ENCODE data around the gene NPR1. TPM values are rescaled to one million over a fixed set of nuclear protein-coding genes. Genes with fewer than 3 reads are reported as not detected.

NPR1 gene
- 4.7 TPM for polyA plus RNA-seq
- long read RNA-seq, donor 1 = 0 reads
- long read RNA-seq, donor 2 = 0 reads
- long read RNA-seq, donor 3 = 0 reads
- long read RNA-seq, donor 4 = 0 reads
- long read RNA-seq, donor 5 = 0 reads
- long read RNA-seq, donor 6 = 0 reads
- long read RNA-seq, donor 7 = 0 reads
- long read RNA-seq, donor 8, full-length matches to known transcripts = 1 of 1 reads
- long read RNA-seq, donor 8, partial matches to known transcripts = 0 of 1 reads
- long read RNA-seq, donor 8, other reads (novel, unspliced or antisense) = 0 of 1 reads
- long read RNA-seq, donor 9 = 0 reads
- long read RNA-seq, donor 10, full-length matches to known transcripts = 2 of 2 reads
- long read RNA-seq, donor 10, partial matches to known transcripts = 0 of 2 reads
- long read RNA-seq, donor 10, other reads (novel, unspliced or antisense) = 0 of 2 reads
- long read RNA-seq, donor 11 = 0 reads

- Histone ChIP-seq H3K9me3 (ENCODE audit: control insufficient read depth, low read depth, low read length) (peaks cover 5% of the 10 kb centered on the region), H3K4me3 (ENCODE audit: low read length) (peak within 1 kb of the TSS; percentile 26), H3K27me3 (ENCODE audit: control insufficient read depth, insufficient read depth, low read length) (peaks cover 49% of the 10 kb centered on the region), H3K4me1 (ENCODE audit: control insufficient read depth, insufficient read depth, low read length) (peaks cover 12% of the 10 kb centered on the region), H3K36me3 (ENCODE audit: control insufficient read depth, insufficient read depth, low read length) (no peaks in the 10 kb centered on the region), H3K27ac (ENCODE audit: low read length) (no peak within 1 kb of the TSS)
- peak in 1 of 2 donors; percentile 40 for DNase-seq
- 0% methylated on average over 6 of the region's 78 CpGs for WGBS (ENCODE audit: insufficient coverage, low lambda C conversion rate)
Observed at GRCh38 chr1:153678519-153679336, at the start of gene NPR1. TSS of gene NPR1 (plus strand) at chr1:153678688. CDS start at chr1:153679109, 421 bp downstream.

DNA sequence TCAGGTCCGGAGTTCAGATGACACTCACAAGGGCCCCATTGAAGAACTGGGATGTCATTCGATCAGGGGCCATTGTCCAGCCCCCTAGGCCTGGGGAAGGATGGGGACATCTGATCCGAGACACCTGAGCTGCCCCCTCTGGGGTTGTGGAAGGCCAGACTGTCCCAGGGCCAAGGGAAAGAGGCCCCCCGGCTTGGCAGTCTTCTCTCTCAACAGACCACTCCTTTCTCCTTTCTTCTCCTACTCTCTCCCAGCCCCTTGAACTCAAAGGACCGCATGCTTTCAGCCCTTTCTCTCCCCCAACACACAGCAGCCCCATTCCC, 49.2 kb upstream of the NPR1 start:
- Histone ChIP-seq H3K36me3 (ENCODE audit: control insufficient read depth, insufficient read depth, low read length) (peaks cover 6% of the 10 kb centered on the region), H3K4me3 (ENCODE audit: low read length) (no peak overlapping the region), H3K9me3 (ENCODE audit: control insufficient read depth, low read depth, low read length) (no peaks in the 10 kb centered on the region), H3K27me3 (ENCODE audit: control insufficient read depth, insufficient read depth, low read length) (no peaks in the 10 kb centered on the region), H3K27ac (ENCODE audit: low read length) (no peak overlapping the region), H3K4me1 (ENCODE audit: control insufficient read depth, insufficient read depth, low read length) (peaks cover 54% of the 10 kb centered on the region)
- no peak for DNase-seq
- no CpG with 5 or more reads among the region's 5 CpGs for WGBS (ENCODE audit: insufficient coverage, low lambda C conversion rate)

DNA sequence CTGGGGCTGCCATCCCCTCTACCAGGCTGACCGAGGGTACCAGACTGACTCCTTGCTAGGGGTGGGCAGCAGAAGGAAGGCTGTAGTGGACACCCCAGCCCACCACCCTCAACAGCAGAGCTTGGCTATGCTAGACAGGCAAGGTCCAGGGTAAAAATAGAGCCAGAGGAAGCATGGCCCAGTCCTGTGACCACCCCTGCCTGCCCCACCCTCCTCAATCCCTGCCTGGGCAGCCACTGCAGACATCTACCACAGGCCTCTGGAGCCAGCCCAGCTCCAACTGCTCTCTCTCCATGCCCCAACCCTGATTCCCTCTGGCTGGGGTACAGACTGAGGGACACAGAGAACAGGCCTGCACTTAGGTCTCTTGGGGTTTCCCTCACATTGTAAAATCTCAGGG, 48.5 kb upstream of the NPR1 start:
- Histone ChIP-seq H3K4me3 (ENCODE audit: low read length) (no peak overlapping the region), H3K9me3 (ENCODE audit: control insufficient read depth, low read depth, low read length) (no peaks in the 10 kb centered on the region), H3K27ac (ENCODE audit: low read length) (peak overlapping the region; percentile 46), H3K4me1 (ENCODE audit: control insufficient read depth, insufficient read depth, low read length) (peaks cover 54% of the 10 kb centered on the region), H3K27me3 (ENCODE audit: control insufficient read depth, insufficient read depth, low read length) (no peaks in the 10 kb centered on the region), H3K36me3 (ENCODE audit: control insufficient read depth, insufficient read depth, low read length) (peaks cover 3% of the 10 kb centered on the region)
- no peak for DNase-seq
- WGBS (ENCODE audit: insufficient coverage, low lambda C conversion rate) = no CpG with 5 or more reads among the region's 1 CpG

- Histone ChIP-seq H3K4me1 (ENCODE audit: control insufficient read depth, insufficient read depth, low read length) (peaks cover 54% of the 10 kb centered on the region), H3K27ac (ENCODE audit: low read length) (peak overlapping the region; percentile 46)
- no peak for DNase-seq
Observed at GRCh38 chr1:153630384-153630783, 48.1 kb upstream of the NPR1 start.

DNA sequence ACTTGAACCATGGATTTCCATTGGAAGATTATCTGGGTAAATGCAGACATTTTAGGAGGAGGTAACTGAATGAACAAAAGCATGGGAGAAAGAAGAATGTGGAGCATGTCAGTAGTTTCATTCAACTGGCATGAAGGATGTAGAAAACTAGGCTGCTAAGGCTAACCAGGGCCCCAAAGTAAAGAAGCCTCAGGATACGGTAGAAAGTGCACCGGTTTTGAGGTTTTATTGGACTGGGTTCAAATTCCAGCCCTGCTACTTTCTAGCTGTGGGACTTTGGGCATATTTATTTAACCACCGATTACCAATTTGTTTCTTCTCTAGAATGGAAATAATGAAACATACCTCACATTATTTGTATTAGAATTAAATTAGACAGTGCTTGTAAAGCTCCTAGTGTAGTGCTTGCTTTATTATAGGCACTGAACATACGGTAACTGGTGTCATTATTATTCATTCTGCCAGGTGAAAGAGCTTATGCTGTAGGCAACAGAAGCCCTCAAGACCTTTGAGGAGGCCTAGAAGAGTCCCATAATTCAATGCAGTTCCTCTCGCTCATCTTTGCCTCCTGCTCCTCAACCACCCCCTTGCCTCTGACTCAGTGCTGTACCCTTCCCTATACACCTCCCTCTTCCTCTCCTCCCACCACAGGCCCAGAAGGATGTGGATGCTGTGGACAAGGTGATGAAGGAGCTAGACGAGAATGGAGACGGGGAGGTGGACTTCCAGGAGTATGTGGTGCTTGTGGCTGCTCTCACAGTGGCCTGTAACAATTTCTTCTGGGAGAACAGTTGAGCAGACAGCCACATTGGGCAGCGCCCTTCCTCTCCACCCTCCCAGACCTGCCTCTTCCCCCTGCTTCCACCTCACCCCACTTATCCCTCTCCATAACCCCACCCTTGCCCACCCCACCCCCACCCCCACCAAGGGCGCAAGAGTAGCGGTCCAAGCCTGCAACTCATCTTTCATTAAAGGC, 47.2 kb upstream of the NPR1 start:
- 33% methylated on average over 1 of the region's 10 CpGs for WGBS (ENCODE audit: insufficient coverage, low lambda C conversion rate)
- DNase-seq = peak in 1 of 2 donors; percentile 69
- no peak overlapping the region for H3K4me3 ChIP-seq (ENCODE audit: low read length)
- H3K27ac ChIP-seq (ENCODE audit: low read length) = peak overlapping the region; percentile 46
- H3K9me3 ChIP-seq (ENCODE audit: control insufficient read depth, low read depth, low read length) = no peaks in the 10 kb centered on the region
- no peaks in the 10 kb centered on the region for H3K27me3 ChIP-seq (ENCODE audit: control insufficient read depth, insufficient read depth, low read length)
- H3K4me1 ChIP-seq (ENCODE audit: control insufficient read depth, insufficient read depth, low read length) = peaks cover 50% of the 10 kb centered on the region
- H3K36me3 ChIP-seq (ENCODE audit: control insufficient read depth, insufficient read depth, low read length) = peaks cover 6% of the 10 kb centered on the region

More at GRCh38 chr1:153630384-153630783, 48.1 kb upstream of the NPR1 start:
- no CpG with 5 or more reads among the region's 7 CpGs for WGBS (ENCODE audit: insufficient coverage, low lambda C conversion rate)
- Histone ChIP-seq H3K4me3 (ENCODE audit: low read length) (no peak overlapping the region), H3K9me3 (ENCODE audit: control insufficient read depth, low read depth, low read length) (no peaks in the 10 kb centered on the region), H3K36me3 (ENCODE audit: control insufficient read depth, insufficient read depth, low read length) (peaks cover 2% of the 10 kb centered on the region), H3K27me3 (ENCODE audit: control insufficient read depth, insufficient read depth, low read length) (no peaks in the 10 kb centered on the region)

GRCh38 chr1:153633161-153633753, 45.2 kb upstream of the NPR1 start:
- H3K9me3 ChIP-seq (ENCODE audit: control insufficient read depth, low read depth, low read length) = no peaks in the 10 kb centered on the region
- no peaks in the 10 kb centered on the region for H3K27me3 ChIP-seq (ENCODE audit: control insufficient read depth, insufficient read depth, low read length)
- H3K36me3 ChIP-seq (ENCODE audit: control insufficient read depth, insufficient read depth, low read length) = peaks cover 24% of the 10 kb centered on the region
- peak overlapping the region; percentile 32 for H3K4me3 ChIP-seq (ENCODE audit: low read length)
- no peak for DNase-seq
- 60% methylated on average over 1 of the region's 18 CpGs for WGBS (ENCODE audit: insufficient coverage, low lambda C conversion rate)
- H3K27ac ChIP-seq (ENCODE audit: low read length) = peak overlapping the region; percentile 100
- H3K4me1 ChIP-seq (ENCODE audit: control insufficient read depth, insufficient read depth, low read length) = peaks cover 39% of the 10 kb centered on the region

GRCh38 chr1:153633754-153634665, 44.5 kb upstream of the NPR1 start, which contains the start of gene CHTOP:
TSS of gene CHTOP (plus strand) at chr1:153634066. CDS start at chr1:153636589, 2,523 bp downstream.
- Histone ChIP-seq H3K36me3 (ENCODE audit: control insufficient read depth, insufficient read depth, low read length) (peaks cover 31% of the 10 kb centered on the region), H3K4me1 (ENCODE audit: control insufficient read depth, insufficient read depth, low read length) (peaks cover 34% of the 10 kb centered on the region), H3K27ac (ENCODE audit: low read length) (peak within 1 kb of the TSS; percentile 100), H3K27me3 (ENCODE audit: control insufficient read depth, insufficient read depth, low read length) (no peaks in the 10 kb centered on the region), H3K4me3 (ENCODE audit: low read length) (peak within 1 kb of the TSS; percentile 98), H3K9me3 (ENCODE audit: control insufficient read depth, low read depth, low read length) (no peaks in the 10 kb centered on the region)
- 0% methylated on average over 1 of the region's 65 CpGs for WGBS (ENCODE audit: insufficient coverage, low lambda C conversion rate)
- peak; percentile 99 for DNase-seq

GRCh38 chr1:153635872-153636271, 42.6 kb upstream of the NPR1 start:
- Histone ChIP-seq H3K4me3 (ENCODE audit: low read length) (no peak overlapping the region), H3K9me3 (ENCODE audit: control insufficient read depth, low read depth, low read length) (no peaks in the 10 kb centered on the region), H3K4me1 (ENCODE audit: control insufficient read depth, insufficient read depth, low read length) (peaks cover 21% of the 10 kb centered on the region), H3K27ac (ENCODE audit: low read length) (no peak overlapping the region), H3K27me3 (ENCODE audit: control insufficient read depth, insufficient read depth, low read length) (no peaks in the 10 kb centered on the region), H3K36me3 (ENCODE audit: control insufficient read depth, insufficient read depth, low read length) (peaks cover 49% of the 10 kb centered on the region)
- WGBS (ENCODE audit: insufficient coverage, low lambda C conversion rate) = 72% methylated on average over 2 of the region's 7 CpGs
- no peak for DNase-seq

DNA sequence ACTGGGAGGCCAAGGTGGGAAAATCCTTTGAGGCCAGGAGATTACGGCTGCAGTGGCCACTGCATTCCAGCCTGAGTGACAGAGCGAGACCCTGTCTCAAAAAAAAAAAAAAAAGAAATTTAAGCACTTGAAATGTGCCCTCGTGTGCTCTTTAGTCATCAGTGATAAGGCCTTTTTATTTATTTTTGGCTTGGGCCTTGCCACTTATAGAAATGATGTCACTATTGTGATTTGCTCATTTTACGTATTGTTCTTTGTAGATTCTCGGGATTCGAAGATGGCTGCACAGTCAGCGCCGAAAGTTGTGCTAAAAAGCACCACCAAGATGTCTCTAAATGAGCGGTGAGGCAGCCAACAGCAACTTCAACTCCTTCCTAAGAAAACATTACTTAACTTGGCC, 42.2 kb upstream of the NPR1 start:
- Histone ChIP-seq H3K4me1 (ENCODE audit: control insufficient read depth, insufficient read depth, low read length) (peaks cover 17% of the 10 kb centered on the region), H3K4me3 (ENCODE audit: low read length) (no peak overlapping the region), H3K27ac (ENCODE audit: low read length) (no peak overlapping the region), H3K9me3 (ENCODE audit: control insufficient read depth, low read depth, low read length) (no peaks in the 10 kb centered on the region), H3K36me3 (ENCODE audit: control insufficient read depth, insufficient read depth, low read length) (peaks cover 54% of the 10 kb centered on the region), H3K27me3 (ENCODE audit: control insufficient read depth, insufficient read depth, low read length) (no peaks in the 10 kb centered on the region)
- DNase-seq = no peak
- 100% methylated on average over 1 of the region's 9 CpGs for WGBS (ENCODE audit: insufficient coverage, low lambda C conversion rate)

Measured in large intestine (tissue), 12 donors.